Uterus (tissue), 2 donors: ENCODE results near the gene LGALS3BP.
A peak's percentile ranks its signal among the peaks of the same experiment; 100 is the strongest.

Source experiments
- POLR2A ChIP-seq, 2 donors: fragments of 450-650 bp; IDR thresholded peaks; one replicate each; pipeline ENCODE4 v1.6.1; 2016; ENCODE audit warnings: antibody characterized with exemption in 2 of 2, mild to moderate bottlenecking in 1 of 2, moderate library complexity in 1 of 2
- TF ChIP-seq, protein P1 (sequence below), 4 experiments: fragments of 200-600 bp in 2 of 4; fragments of 450-650 bp in 2 of 4; sonication (generic) in 2 of 4; IDR thresholded peaks; one replicate each; pipeline ENCODE4 v1.5.1; 2016 to 2019; ENCODE audit warnings: antibody characterized with exemption in 4 of 4, mild to moderate bottlenecking in 2 of 4, moderate library complexity in 1 of 4

DNA sequence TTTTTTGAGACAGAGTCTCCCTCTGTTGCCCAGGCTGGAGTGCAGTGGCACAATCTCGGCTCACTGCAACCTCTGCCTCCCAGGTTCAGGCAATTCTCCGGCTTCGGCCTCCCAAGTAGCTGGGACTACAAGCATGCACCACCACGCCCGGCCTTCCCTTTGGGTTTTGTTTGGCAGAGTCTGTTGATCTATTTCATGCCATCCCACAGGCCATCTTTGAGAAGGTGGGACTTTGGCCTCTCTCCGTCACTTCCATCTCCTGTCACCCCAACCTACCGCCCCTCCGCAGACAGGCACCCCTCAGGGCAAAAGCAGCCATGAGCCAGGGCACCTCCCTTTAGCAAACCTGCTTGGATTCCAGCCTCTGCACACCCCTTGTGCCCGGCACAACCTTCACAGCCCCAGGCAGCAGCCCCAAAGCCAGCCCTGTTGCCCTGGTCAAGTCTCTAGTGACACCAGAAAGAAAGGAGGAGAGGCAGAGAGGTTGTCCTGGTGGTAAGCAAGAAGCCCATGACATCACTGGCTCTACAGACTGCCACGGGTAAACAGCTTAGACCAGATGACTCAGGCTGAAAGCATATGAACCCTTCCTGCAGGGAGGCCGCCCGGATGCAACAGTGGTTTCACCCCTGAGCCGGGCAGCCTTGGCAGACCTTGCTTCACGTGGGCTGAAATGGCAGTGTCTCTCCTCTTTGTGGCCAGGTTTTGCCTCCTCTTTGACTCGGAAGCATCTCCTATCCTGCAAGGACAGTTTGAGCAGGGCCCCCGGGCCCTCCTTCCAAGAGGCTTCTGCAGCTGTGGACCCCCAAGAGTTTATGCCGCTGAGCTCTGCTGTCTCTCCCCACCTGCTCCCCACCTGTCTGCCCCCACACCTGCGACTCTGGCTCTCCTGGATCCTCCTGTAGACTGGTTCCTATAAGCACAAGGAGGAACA lies 46.4 kb downstream of the LGALS3BP start:
- TF ChIP-seq, protein P1, sequence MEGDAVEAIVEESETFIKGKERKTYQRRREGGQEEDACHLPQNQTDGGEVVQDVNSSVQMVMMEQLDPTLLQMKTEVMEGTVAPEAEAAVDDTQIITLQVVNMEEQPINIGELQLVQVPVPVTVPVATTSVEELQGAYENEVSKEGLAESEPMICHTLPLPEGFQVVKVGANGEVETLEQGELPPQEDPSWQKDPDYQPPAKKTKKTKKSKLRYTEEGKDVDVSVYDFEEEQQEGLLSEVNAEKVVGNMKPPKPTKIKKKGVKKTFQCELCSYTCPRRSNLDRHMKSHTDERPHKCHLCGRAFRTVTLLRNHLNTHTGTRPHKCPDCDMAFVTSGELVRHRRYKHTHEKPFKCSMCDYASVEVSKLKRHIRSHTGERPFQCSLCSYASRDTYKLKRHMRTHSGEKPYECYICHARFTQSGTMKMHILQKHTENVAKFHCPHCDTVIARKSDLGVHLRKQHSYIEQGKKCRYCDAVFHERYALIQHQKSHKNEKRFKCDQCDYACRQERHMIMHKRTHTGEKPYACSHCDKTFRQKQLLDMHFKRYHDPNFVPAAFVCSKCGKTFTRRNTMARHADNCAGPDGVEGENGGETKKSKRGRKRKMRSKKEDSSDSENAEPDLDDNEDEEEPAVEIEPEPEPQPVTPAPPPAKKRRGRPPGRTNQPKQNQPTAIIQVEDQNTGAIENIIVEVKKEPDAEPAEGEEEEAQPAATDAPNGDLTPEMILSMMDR (IDR thresholded peaks at IDR 0.05): no peak
- peak in 1 of 2 donors; percentile 7 for TF ChIP-seq POLR2A (IDR thresholded peaks at IDR 0.05)
